WTC11 (cell line): ENCODE data around the gene NDUFB8.

Source experiments
- AFF4 ChIP-seq: sonication (generic); formaldehyde crosslinking; IDR thresholded peaks from 2 replicates; pipeline ENCODE4 v1.8.1; 2023; ENCODE audit warnings: mild to moderate bottlenecking, missing genetic modification reagents, borderline replicate concordance
- CTCF ChIP-seq: fragments of 200-600 bp; IDR thresholded peaks from 2 replicates; pipeline ENCODE4 v1.8.0; 2022; ENCODE audit warnings: antibody characterized with exemption
- FOXK1 ChIP-seq: sonication (generic); formaldehyde crosslinking; IDR thresholded peaks from 2 replicates; pipeline ENCODE4 v1.8.0; 2022; ENCODE audit warnings: mild to moderate bottlenecking, moderate library complexity, missing genetic modification reagents
- IRF2 ChIP-seq: sonication (generic); formaldehyde crosslinking; IDR thresholded peaks from 2 replicates; pipeline ENCODE4 v1.8.0; 2022; ENCODE audit warnings: low read depth, missing genetic modification reagents, borderline replicate concordance
- JUN ChIP-seq: sonication (generic); formaldehyde crosslinking; IDR thresholded peaks from 2 replicates; pipeline ENCODE4 v1.8.0; 2023; ENCODE audit warnings: mild to moderate bottlenecking, missing genetic modification reagents
- SP1 ChIP-seq: sonication (generic); formaldehyde crosslinking; conservative IDR thresholded peaks from 2 replicates; pipeline ENCODE4 v1.8.1; 2022; ENCODE audit warnings: missing genetic modification reagents
- TCF7 ChIP-seq: sonication (generic); formaldehyde crosslinking; IDR thresholded peaks from 2 replicates; pipeline ENCODE4 v1.8.0; 2022; ENCODE audit warnings: mild to moderate bottlenecking, low read depth, missing genetic modification reagents, moderate library complexity

GRCh38 chr10:100485366-100485765 is 44.3 kb downstream of the NDUFB8 start:
- TF ChIP-seq CTCF = no peak
- no peak for TF ChIP-seq JUN (CRISPR knock-in tag)
- no peak for TF ChIP-seq SP1 (CRISPR knock-in tag)
- TF ChIP-seq FOXK1 (CRISPR knock-in tag) = no peak
- TF ChIP-seq IRF2 = no peak
- TF ChIP-seq TCF7 (CRISPR knock-in tag) = no peak
- no peak for TF ChIP-seq AFF4 (CRISPR knock-in tag)
